ENCODE measurements around the gene RASGEF1C.

RASGEF1C gene

GRCh38 chr5:180157866-180158265 is 51.1 kb downstream of the RASGEF1C start:
- DNase-seq = no peak

DNA sequence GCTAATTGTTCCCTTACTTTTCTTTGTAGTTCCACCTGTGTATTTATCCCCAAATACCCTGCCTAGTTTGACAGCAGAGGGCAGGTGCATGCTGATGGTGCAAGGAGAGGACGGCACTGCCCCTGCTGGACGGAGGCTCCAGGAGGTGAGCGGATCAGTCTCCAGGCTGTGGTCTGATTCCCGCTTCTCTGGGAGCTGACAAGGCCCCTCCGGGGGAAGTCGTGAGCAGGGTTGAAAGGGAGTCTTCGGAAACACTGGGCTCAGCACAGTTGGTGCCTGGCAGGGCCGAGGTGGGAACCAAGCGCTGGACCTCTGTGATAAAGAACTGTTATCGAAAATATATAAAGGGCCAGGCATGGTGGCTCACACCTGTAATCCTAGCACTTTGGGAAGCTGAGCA is 52.9 kb downstream of the RASGEF1C start:
- no peak for DNase-seq

DNA sequence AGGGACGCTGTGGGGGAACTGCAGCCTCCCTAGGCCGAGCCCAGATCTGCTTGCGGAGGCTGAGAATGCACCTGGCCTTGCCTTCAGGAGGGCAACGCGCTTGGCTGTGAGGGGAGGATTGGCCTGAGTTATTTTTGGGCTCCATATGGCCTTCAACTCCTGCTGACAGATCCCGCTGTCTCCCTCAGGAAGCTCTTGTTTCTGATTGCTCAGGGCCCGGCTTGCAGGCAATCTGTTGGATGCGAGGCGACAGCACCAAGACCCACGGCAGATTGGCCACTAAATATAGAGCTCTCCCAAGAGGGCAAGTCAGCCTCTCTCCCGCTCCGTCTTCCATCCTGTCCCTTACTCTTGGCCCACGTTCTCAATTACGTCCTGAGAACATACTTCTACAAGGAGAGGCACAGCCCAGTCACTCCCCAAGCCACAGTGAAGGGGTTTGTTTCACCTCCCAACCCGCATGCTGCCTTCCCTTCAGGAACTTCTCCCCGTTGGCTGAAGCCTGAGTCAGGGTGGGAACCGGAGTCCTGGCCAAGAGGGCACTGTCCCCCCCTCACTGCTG is 53.6 kb downstream of the RASGEF1C start:
- DNase-seq = no peak

DNA sequence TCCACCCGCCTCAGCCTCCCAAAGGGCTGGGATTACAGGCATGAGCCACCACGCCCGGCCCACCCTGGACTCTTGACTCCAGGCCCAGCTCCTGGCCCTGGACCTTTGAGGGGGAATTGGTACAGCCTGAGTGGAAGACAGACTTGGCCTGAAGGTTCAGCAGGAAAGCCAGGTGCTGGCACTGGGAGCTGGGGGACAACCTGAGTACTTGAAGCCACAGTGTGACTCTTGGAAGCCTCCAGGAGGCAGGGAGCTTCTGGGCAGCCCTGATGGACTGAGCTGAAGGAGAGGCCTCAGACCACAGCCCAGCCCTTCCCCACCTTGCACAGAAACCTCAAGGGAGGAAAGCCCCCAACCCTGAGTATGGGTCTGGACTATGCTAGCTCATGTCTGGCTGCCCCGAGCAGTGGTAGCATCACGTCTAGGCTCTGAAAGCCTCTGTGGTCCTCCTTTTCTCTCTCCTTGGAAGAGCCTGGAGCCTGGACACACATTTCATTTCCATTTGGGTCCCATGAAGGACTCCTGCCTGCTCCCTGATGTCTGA is 54.1 kb downstream of the RASGEF1C start:
- DNase-seq = peak; percentile 3

DNA sequence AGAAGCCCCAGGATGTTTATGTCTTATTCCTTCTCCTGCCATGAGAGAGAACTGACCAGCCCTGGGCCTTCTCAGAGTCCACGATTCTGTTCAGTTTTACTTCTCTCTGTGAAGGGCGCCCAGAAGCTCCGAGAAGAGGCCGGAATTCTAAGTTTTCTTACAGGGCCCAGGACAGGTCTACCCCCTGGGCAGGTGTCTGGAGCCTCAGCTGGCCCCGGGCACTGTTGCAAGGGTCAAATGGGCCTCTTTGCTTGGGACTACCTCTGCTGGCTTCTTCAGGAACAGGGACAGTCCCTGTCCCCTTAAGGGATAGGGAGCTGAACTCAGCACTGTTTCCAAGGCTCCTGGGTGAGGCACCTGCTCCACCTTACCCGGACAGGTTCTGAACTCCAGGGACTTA is 55.0 kb downstream of the RASGEF1C start:
- DNase-seq = no peak

DNA sequence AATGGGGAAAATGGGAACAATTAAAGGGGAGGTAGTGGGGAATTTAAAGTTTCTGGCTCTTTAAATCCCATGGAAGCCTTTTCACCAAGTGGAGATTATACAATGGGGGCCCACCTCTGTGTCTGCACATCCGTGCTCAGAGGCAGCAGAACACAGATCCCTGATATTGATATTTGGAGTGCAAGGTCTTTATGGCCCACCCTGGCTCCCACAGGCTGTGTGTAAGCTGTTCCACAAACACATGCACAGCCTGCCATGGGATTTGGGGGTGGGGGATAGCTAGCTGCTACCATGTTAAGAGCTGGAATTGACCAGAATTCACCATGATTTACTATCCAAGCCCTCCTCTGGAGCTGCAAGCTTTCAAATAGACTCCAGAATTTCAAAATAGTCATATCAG is 55.9 kb downstream of the RASGEF1C start:
- no peak for DNase-seq

- no peak for DNase-seq
Observed at GRCh38 chr5:180143656-180144364, 65.2 kb downstream of the RASGEF1C start.

DNA sequence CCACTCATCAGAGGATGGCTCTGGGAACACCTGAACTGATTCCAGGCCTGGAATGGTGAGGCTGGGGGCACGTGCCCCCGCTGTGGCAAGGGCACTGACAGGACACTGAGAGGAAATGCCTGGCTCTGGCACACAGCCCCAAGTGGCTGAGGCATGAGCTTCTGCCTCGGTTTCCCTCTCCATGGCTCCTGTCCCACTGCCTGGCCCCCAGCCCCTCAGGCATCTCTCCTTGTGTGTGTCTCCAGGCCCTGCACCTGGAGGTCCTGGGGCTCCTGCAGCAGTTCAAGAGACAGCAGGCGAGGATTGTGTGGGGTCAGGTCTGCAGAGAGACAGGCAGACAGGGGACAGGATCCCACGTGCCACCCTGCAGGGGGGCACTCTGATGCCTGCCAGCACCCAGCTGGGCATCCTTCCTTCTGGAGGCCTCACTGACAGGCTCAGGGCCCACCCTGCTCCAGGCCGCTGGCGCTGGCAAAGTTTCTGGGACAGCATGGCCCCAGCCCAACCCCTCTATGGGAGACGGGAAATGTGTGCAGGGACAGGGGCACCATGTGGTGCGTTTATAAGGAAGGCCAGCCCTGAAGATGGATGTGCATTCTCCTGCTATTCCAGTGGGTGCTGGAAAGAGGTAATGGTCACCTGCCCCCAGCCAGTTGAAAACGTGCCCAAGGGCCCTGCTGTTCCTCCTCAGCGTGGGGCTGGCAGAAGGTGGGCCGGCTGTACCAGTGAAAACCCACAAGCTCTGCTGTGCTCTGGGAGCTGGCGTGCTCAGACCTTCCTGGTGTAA is 66.0 kb downstream of the RASGEF1C start:
- DNase-seq = no peak

- DNase-seq = no peak
Observed at GRCh38 chr5:180142021-180142765, 66.8 kb downstream of the RASGEF1C start.

GRCh38 chr5:180141068-180141660 is 67.8 kb downstream of the RASGEF1C start:
- peak; percentile 1 for DNase-seq

DNA sequence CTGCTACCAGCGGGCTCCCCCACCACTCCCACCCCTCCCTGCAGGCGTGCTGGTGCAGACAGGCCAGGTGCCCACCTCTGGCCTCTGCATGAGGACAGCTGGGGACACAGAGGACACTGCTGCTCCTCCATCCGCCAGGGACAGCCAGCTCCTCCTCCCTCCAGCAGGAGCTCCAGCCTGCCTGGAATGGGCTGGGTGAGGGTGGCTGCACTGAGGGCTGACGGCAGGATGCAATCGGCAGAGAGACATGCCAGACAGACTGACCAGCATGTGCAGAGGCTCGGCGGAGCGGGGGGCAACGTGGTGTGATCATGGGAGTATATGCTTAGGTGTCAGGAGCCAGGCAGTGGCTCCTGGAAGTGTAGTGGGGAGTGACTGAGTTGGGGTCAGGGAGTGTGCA is 68.4 kb downstream of the RASGEF1C start:
- DNase-seq = peak; percentile 1

- peak; percentile 2 for DNase-seq
Observed at GRCh38 chr5:180140079-180140554, 68.9 kb downstream of the RASGEF1C start.

DNA sequence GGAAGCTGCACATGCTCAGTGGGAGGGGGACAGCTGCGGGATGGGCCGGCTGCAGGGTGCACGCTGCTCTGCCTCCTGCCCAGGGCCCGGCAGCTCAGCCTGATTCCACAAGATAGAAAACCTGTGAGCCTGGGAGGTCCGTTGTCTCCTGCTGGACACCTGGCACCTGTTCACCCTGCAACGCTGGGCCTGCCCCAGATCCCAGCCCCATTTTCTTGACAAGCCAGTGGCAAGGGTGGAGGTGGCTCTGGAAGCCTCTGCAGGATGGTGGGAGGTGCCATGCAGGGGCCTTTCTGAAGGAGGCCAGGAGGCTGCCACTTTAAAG is 69.3 kb downstream of the RASGEF1C start:
- peak; percentile 7 for DNase-seq

DNA sequence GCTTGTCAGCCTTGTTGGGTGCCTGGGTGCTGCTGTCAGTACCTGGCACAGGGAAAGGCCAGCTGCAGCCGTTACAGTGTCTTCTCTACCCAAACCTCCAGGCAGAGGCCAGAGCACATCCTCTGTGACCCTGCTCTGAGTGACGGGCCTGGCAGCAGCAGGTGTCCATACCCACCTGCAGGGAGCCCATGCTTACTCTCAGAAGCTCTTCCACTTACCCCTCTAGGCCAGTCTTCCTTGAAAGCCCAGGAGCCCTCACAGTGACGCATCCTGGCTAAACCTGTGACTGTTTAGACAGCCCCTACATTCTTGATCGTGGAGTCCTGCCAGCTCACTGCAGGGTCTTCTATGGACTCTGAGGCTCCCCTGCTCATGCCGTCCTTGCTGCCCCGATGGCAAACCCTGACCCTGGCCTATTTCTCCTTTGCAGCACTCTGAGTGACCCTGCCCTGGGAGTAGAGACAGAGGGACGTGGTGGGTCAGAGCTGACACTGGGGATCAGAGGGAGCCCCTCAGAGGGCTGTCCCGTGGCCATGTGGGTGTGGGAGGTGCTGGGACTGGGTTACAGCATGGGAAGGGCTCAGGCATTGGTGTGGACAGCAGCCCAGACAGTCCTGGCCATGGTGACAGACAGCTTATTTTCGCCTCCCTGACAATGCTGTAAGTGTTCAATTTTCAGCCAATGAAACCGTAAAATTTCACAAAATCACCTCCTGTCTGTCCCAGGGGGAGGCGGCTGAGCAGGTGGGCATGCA is 69.9 kb downstream of the RASGEF1C start:
- peak; percentile 5 for DNase-seq

- peak; percentile 1 for DNase-seq
Observed at GRCh38 chr5:180138214-180138975, 70.6 kb downstream of the RASGEF1C start.

- DNase-seq = no peak
Observed at GRCh38 chr5:180137401-180138213, 71.4 kb downstream of the RASGEF1C start.

GRCh38 chr5:180136630-180137381 is 72.2 kb downstream of the RASGEF1C start:
- DNase-seq = no peak

DNA sequence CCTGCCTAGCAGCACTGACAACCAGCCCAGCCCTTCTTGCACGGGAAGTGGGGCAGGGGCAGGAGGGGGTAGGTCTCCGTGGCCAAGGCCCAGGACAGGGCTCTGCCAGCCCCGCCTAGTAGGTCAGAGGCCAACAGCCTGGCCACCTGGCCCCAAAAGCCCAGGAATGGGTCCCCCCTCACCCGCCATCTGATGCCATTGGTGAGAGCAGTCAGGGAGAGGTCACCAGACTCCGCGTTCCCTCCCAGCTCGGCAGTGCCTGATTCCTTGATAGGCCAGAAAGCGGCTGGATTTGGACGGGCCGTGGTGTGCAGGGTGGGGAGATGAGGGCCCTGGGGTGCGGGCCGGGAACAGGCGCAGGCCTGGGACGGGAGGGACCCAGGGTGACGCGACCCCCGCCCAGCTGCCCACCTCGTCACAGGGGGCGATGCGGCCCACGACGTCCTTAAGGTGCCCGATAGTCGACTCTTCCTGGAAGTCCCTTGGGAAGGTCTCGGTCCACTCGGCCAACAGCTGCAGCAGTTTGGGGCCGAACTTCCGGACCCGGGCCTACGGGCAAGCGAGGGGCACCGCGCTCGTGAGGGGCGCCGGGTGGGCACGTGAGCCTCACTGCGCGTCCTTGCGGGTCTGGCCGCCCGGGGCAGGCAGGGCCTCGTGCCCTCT is 72.9 kb downstream of the RASGEF1C start:
- no peak for DNase-seq

Measured in activated CD4-positive, alpha-beta T cell treated with anti-CD3 and anti-CD28 coated beads for 1 hour (primary cell).